Measurements from ENCODE around the gene G6PC1. TPM values are rescaled to one million over a fixed set of nuclear protein-coding genes. Genes with fewer than 3 reads are reported as not detected.

Gene G6PC1
- total RNA-seq, 4 donors from 2014 or later = not detected

DNA sequence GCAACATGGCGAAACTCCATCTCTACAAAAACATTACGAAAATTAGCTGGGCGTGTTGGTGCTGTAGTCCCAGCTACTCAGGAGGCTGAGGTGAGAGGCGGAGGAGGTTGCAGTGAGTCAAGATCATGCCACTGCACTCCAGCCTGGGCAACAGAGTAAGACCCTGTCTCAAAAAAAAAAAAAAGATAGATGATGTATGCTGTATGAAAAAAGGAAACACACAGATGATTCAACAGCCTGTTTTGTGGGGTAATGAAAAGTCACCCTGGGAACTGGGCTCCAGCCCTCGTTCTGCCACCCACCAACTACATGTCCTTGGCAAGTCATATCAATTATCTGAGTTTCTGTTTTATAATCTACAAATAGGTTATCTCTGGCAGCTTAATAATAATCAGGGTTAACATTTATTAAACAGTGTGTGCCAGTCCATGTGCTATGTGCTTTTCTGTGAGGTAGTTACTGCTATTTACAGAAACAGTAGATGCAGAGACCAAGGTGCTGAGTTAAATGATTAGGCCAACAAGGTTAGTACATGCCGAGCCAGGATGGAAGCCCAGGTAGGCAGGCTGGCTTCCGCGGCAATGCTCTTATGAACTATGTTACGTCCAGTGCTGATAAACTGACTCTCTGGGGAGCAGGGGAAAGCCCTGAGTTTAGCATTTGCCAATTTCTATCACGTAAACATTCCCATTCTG, 1.1 kb downstream of the G6PC1 start:
- TF ChIP-seq EP300 (IDR thresholded peaks at IDR 0.05) (no peak), POLR2AphosphoS5 (IDR thresholded peaks at IDR 0.05) (no peak), POLR2A (IDR thresholded peaks at IDR 0.05) (no peak)
- Histone ChIP-seq H3K4me1 (no peaks in the 10 kb centered on the region), H3K27ac (no peak overlapping the region), H3K4me3 (no peak overlapping the region), H3K27me3 (no peaks in the 10 kb centered on the region), H3K36me3 (no peaks in the 10 kb centered on the region), H3K9me3 (no peaks in the 10 kb centered on the region)
- WGBS, 2 donors (ENCODE audit: low coverage in 1 of 2) = 79 to 82% methylated on average over 6 to 10 of the region's 10 CpGs
- ATAC-seq = no peak

- 33 to 68% methylated on average over 1 to 6 of the region's 6 CpGs for WGBS, 2 donors (ENCODE audit: low coverage in 1 of 2)
- no peaks in the 10 kb centered on the region for H3K27me3 ChIP-seq
- no peaks in the 10 kb centered on the region for H3K4me1 ChIP-seq
- no peak for ATAC-seq
- no peak overlapping the region for H3K4me3 ChIP-seq
- TF ChIP-seq, protein P1, sequence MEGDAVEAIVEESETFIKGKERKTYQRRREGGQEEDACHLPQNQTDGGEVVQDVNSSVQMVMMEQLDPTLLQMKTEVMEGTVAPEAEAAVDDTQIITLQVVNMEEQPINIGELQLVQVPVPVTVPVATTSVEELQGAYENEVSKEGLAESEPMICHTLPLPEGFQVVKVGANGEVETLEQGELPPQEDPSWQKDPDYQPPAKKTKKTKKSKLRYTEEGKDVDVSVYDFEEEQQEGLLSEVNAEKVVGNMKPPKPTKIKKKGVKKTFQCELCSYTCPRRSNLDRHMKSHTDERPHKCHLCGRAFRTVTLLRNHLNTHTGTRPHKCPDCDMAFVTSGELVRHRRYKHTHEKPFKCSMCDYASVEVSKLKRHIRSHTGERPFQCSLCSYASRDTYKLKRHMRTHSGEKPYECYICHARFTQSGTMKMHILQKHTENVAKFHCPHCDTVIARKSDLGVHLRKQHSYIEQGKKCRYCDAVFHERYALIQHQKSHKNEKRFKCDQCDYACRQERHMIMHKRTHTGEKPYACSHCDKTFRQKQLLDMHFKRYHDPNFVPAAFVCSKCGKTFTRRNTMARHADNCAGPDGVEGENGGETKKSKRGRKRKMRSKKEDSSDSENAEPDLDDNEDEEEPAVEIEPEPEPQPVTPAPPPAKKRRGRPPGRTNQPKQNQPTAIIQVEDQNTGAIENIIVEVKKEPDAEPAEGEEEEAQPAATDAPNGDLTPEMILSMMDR (IDR thresholded peaks at IDR 0.05) = no peak
- TF ChIP-seq EP300 (IDR thresholded peaks at IDR 0.05) = no peak
- TF ChIP-seq POLR2AphosphoS5 (IDR thresholded peaks at IDR 0.05) = no peak
- no peak for TF ChIP-seq POLR2A (IDR thresholded peaks at IDR 0.05)
- H3K9me3 ChIP-seq = no peaks in the 10 kb centered on the region
- H3K36me3 ChIP-seq = no peaks in the 10 kb centered on the region
- no peak overlapping the region for H3K27ac ChIP-seq
Measured at GRCh38 chr17:42904110-42904469, 3.5 kb downstream of the G6PC1 start.

DNA sequence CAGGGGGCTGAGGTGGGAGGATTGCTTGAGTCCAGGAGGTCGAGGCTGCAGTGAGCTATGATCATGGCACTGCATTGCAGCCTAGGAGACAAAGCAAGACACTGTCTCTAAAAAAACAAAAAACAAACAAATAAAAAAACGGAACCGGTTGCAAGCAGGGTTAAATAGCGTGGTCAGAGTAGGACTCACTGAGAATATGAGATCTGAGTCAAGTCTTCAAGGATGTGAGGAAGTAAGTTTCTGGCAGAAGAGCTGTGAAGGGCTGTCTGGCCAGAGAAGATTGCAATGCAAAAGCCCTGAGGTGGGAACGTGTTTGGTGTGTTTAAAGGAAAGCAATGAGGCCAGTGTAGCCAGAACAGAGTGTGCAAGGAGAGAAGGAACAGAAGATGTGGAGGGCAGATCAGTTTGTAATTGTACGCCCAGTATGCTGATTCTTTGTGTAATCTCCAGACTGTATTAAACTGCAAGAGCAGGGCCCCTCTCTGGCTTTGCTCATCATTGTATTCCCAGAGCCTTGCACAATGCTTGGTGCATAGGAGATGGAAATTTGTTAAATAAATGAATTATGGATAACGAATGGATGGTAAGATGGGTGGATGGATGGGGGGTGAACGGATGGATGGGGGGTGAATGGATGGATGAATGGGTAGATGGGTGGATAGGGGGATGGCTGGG, 6.3 kb downstream of the G6PC1 start:
- ATAC-seq = no peak
- TF ChIP-seq POLR2AphosphoS5 (IDR thresholded peaks at IDR 0.05) (no peak), EP300 (IDR thresholded peaks at IDR 0.05) (no peak), POLR2A (IDR thresholded peaks at IDR 0.05) (no peak)
- TF ChIP-seq, protein P1 (IDR thresholded peaks at IDR 0.05) = no peak
- no peak overlapping the region for H3K27ac ChIP-seq
- no peaks in the 10 kb centered on the region for H3K4me1 ChIP-seq
- H3K27me3 ChIP-seq = no peaks in the 10 kb centered on the region
- 74 to 76% methylated on average over 3 to 8 of the region's 8 CpGs for WGBS, 2 donors (ENCODE audit: low coverage in 1 of 2)
- no peaks in the 10 kb centered on the region for H3K9me3 ChIP-seq
- no peak overlapping the region for H3K4me3 ChIP-seq
- no peaks in the 10 kb centered on the region for H3K36me3 ChIP-seq

GRCh38 chr17:42908872-42909700, 8.5 kb downstream of the G6PC1 start:
- no peaks in the 10 kb centered on the region for H3K4me1 ChIP-seq
- TF ChIP-seq POLR2A (IDR thresholded peaks at IDR 0.05) = no peak
- TF ChIP-seq, protein P1 (IDR thresholded peaks at IDR 0.05) = no peak
- TF ChIP-seq EP300 (IDR thresholded peaks at IDR 0.05) = no peak
- TF ChIP-seq POLR2AphosphoS5 (IDR thresholded peaks at IDR 0.05) = no peak
- no peak for ATAC-seq
- no peaks in the 10 kb centered on the region for H3K36me3 ChIP-seq
- H3K27me3 ChIP-seq = no peaks in the 10 kb centered on the region
- no peak overlapping the region for H3K4me3 ChIP-seq
- H3K27ac ChIP-seq = no peak overlapping the region
- 68 to 76% methylated on average over 6 of the region's 7 CpGs for WGBS, 2 donors (ENCODE audit: low coverage in 1 of 2)
- no peaks in the 10 kb centered on the region for H3K9me3 ChIP-seq

GRCh38 chr17:42913522-42913921, 12.9 kb downstream of the G6PC1 start:
- H3K27ac ChIP-seq = no peak overlapping the region
- H3K4me1 ChIP-seq = peaks cover 0 to 5% (median 0%) of the 10 kb centered on the region in 3 donors
- no peaks in the 10 kb centered on the region for H3K27me3 ChIP-seq
- no peaks in the 10 kb centered on the region for H3K9me3 ChIP-seq
- no peaks in the 10 kb centered on the region for H3K36me3 ChIP-seq
- no peak for ATAC-seq
- no peak for TF ChIP-seq POLR2AphosphoS5 (IDR thresholded peaks at IDR 0.05)
- no peak for TF ChIP-seq EP300 (IDR thresholded peaks at IDR 0.05)
- no peak for TF ChIP-seq POLR2A (IDR thresholded peaks at IDR 0.05)
- TF ChIP-seq, protein P1 (IDR thresholded peaks at IDR 0.05) = no peak
- H3K4me3 ChIP-seq = no peak overlapping the region
- WGBS, 2 donors (ENCODE audit: low coverage in 1 of 2) = 44 to 82% methylated on average over 2 of the region's 2 CpGs

Data from gastroesophageal sphincter (tissue), 4 donors.